Activated T-helper 1 cell treated with anti-CD3 and anti-CD28 coated beads, Interleukin-2, amount 50 U/mL, for 16 hours (primary cell): ENCODE data around the gene EYS.

ENCODE experiments used
- DNase-seq, 2 donors: peaks; one replicate each; pipeline ENCODE4 v3.0.0-alpha.2; 2020; ENCODE audit warnings: low read depth in 1 of 2, low spot score in 1 of 2

Gene EYS

DNA sequence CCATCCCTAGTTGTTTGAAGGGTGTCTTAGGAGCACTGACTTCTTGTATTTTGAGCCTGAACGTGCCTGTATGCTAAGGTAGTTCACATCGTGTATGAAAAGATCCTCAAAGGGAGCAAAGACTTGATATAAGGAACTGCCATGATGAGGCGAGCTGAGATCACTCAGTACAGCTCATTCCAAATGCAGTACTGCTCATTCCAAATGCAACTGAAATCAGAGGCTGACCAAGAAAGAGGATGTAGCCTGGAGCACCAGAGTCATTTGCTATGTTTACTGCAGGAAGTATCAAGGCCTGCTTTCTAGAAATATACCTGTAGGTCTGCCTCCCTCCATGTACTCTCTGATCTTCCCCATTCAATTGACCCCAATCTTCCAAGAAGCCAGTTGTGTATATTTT is 832.2 kb downstream of the EYS start:
- DNase-seq: no peak

DNA sequence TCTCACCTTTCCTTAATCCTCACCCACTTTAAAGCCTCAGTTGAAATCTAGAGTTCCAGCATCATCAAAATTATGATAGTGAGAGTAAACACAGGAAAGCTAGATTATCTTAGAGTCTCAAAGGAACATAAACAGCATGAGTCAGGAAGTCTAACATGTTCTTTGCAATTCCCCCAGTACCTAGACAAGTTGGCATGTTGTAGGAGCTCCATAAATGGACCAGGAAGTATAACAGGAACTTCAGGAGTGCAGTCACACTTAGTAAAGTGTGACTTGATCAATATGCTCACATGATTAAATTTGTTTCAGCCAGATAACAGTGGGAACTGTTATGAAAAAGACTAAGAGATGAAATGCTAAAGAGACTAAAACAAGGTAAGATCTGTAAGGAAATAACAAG is 834.4 kb downstream of the EYS start:
- DNase-seq: no peak

DNA sequence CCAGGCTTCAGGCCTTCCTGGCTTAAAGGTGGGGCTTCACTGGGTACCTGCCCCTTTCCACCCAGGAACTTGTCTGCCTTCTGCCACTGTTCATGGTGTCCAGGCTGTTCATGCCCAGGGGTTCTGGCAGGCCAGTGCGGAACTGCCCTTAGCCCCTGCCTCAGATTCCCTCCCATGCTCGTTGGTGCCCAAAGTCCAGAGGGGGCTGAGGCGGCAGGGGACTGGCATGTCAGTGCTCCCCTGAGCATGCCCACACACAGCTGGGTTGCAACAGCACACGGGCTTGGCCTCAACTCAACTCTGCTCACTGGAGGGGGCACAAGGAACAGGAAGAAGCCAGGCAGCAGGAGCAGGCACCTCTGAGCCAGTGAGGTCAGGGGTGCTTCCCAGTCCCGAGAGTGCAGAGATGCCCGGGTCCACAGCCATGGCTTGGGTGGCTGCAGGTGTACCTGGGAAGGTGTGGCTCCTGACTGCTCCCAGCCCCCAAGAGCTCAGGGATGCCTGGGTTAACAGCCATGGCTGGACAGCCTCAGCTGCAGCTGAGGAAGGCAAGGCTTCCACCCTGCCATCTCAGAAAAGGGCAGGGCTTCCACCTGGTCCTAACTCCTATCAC is 845.9 kb downstream of the EYS start:
- DNase-seq: no peak

DNA sequence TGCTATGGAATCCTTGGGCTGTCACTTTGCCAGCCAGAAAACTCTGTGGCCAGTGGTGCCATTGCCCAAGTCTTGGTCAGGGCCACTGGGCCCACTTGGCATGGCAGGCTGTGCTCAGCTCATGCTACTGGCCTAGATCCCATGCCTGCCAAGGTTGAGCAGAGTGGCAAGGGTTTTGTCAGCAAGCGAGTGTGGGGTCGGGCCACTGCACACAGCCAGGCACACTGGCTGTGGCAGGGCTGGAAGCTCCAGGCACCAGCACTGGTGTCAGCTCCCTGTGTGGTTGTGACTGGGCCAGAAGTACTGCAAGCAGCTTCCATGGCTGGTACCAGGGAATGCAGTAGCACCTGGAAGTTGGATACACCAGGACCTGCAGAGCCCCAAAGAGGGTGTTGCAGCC is 846.8 kb downstream of the EYS start:
- no peak for DNase-seq

DNA sequence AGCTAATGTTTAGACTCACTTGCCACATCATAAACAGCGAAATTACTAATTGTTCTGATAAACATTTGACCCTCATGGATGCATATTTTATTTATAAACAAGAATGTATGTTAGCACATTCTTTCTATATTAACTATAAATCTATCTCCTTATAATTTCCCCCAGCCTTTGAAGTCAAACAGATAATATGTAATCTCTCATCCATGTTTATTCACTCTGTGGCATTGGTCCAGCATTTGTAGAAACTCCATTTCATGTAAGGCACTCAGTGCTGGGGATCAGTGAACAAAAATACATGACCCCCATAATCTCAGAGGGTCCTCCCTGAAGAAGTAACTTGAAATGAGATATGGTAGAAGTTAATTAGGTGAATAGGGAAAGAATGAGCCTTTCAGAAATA is 856.9 kb downstream of the EYS start:
- DNase-seq: no peak

DNA sequence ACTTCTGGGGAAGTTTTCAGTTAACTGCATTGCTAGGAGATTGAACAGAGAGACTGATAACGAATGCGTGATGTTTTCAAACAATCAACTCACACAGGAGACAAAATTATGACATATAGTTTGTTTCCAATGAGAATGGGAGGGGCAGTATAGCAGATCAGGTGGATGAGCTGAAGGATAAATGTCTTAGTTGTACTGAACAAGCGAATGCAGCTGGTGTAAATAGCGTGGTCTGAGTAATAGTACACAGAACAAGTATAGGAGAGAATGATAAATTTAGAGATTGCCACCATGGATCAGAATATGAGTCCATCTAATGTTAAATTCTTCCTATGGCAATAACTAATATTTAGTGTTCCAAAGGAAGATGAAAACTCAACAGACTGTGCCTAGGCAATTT is 858.6 kb downstream of the EYS start:
- DNase-seq: no peak

DNA sequence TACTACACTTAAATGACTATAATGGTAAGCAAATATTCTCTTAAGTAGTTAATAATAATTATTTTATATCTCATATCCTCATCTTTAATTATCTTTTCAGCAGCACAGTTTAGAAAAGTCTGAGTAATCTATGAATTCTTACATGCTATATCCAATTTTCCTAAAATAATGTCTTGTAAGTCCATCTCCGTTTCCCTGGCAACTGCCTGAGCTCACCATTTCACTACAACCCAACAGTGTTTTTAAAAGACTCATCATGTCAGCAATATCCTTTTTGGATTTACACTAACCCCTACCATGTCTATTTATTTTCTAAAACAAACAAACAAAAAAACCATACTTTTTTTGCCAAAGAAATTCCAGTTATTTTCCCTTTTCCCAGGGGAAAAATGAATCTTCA is 859.6 kb downstream of the EYS start:
- DNase-seq: no peak

DNA sequence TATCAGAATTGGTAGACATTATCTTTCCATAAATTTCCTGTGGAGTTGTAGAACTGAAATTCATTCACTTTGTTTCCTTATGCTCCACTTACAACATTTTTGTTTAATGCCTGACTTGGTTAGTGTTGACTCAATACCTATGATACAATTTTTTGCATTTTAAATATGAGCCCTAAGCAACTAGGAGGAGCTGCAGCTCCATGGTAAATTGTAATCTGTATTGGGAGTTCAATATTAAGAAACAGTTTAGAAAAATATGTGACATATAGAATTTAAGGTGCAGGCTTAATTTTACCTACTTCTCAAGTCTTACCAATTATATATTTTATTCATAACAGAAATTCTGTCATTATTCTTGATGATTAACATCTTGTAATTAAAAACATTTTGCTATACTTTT is 868.3 kb downstream of the EYS start:
- no peak for DNase-seq

DNA sequence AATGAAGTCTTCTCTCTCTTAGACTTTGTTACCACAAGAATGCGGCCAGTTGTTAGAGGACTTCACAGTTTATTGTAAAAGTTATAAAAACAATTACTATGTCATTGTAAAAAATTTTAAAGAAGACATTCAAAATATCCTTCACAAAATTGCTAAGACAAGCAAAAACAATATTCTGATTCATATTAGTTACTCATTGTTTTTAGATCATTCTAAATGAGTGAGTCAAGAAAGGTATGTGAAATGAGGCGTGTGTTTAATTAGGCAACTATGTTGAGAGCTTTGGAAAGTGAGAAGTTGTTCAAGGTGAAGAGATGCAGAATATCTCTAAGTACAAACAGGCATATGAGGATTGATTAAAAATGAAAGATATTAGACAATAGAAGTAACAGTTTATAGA is 875.3 kb downstream of the EYS start:
- no peak for DNase-seq

DNA sequence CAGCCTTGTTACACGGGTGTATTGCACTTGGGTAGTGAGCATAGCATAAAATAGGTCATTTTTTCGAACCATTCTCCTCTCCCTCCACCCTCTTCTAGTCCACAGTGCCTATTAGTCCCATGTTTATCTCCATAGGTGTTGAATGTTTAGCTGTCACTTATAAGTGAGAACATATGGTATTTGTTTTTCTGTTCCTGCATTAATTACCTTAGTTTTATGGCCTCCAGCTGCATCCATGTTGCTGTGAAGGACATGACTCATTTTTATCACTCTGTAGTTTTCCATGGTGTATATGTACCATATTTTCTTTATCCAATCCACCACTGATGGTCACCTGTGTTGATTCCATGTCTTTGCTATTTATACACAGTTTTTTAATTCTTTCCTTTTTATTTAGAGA is 889.5 kb downstream of the EYS start:
- no peak for DNase-seq

DNA sequence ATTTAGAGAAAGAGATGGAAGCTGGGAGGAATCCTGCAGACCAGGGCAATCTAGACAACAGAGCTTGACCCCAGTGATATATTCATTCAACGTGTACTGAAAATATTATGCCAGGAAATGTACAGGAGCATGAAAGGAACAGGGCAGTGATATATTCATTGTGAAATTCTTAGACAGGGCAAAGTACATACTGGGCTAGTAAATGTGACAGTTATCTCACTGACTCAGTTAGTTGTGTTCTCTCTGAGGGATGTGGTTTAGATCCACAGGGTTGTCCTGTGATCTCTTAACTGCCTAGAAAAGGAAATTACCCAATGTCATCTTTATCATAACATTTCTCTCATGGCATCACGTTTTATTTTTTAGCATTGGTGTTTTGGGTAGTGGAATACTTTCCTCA is 891.3 kb downstream of the EYS start:
- DNase-seq: no peak

DNA sequence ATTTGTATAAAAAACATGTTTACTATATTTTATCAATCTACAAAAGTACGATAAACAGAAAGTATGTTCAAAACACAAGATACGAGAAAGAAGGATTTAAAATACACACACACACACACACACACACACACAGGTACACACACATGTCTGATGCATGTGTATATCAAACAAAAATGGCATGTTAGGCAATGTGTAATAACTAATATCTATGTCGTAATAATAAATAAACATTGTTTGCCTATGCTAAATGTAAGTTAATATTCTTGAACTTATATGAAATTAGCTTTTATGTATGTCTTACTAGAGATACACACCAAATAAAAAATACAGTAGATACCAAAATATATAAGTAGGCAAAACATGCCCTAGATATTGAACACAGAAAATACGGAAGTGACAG is 894.9 kb downstream of the EYS start:
- DNase-seq: no peak

DNA sequence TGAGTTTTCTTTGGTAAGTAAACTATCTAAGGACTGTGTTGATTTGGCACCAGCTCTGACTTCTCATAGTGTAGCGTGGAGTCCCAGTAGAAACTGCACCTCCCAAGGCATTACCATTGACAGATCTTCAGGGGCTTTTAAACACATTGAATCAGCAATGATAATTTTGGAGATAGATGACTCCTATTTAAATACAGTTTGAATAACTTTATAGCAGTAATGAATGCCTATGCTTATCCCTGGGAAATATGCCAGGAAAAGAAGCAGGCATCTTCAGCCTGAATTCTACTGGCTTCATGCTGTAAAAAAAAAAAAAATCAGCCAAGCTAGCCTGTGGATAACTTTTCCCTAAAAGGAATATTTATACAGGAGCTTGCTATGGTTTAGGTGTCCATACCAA is 895.9 kb downstream of the EYS start:
- no peak for DNase-seq

DNA sequence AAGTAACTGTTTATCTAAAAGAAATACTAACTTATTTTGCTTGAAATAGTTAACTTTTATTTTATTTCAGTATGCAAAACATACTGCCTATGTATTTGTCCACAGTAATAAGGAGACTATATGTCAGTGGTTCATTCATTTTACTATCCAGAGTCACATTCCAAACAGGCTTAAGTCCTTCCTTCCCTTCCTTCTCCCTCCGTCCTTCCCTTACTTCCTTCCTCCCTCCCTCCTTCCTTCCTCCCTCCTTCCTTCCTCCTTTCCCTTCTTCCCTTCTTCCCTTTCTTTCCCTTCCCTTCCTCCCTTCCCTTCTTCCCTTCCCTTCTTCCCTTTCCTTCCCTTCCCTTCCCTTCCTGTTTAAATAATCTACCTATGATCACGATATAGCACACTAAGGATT is 899.2 kb downstream of the EYS start:
- DNase-seq: no peak

DNA sequence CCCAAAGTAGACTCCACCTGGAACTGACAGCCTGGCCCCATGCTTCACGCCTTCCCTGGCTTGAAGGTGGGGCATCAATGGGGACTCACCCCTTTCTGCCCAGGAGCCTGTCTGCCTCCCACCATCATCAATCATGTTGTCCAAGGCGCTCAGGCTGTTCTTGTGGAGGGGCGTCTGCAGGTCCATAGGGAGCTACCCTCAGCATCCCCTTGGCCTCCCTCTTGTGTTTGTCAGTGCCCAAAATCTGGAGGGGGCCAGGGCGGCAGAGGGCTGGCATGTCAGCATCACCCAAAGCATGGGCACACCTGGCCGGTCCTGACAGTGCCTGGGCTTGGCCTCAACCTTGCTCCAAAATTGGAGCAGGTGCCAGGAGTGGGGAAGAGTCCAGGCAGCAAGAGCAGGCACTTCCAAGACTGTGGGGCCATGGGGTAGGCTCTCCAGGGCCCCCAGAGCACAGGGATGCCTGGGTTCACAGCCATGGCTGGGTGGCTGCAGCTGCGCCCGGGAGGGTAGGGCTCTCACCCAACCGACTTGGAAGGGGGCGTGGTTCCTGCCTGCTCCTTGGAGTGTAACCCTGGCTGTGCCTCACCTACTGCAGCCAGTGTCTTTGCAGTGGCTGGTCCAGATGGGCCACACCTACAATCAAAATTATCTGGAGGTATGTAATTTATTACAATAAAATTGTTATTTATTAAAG is 903.4 kb downstream of the EYS start:
- no peak for DNase-seq

DNA sequence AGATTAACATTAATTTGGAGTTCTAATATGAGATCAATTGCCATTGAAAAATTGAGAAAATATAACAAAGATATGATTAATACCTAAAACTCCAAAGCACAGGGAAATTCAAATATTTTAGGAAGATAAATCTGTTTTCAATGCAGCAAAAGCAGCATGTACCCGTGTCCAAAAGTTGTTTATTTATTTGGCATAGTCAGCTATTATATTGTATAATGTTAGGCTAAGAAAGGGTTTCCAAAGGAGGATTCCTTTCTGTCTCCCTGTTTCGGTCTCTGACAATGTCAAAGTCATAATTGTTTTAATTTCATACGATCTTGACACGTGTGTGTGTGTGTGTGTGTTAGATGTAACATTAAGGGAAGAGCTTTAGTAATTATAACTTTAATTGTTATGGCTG is 914.5 kb downstream of the EYS start:
- DNase-seq: no peak

DNA sequence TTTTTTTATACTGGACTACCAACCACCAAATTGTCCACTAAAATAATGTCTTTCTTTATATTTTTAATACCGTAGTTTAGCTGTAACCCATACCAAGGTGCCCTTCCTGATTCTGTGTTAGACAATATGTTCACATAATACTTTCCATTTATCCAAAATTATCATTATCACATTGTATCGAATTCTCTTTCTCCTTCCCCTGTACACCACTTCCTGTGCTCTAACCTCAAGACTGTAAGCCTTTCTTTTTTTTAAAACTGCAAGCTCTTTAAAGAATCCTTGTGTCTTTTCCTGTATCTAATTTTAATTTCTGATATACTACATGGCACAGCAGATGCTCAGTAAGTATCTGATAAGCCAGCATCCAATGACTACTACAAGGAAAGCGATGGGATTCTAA is 917.5 kb downstream of the EYS start:
- no peak for DNase-seq

DNA sequence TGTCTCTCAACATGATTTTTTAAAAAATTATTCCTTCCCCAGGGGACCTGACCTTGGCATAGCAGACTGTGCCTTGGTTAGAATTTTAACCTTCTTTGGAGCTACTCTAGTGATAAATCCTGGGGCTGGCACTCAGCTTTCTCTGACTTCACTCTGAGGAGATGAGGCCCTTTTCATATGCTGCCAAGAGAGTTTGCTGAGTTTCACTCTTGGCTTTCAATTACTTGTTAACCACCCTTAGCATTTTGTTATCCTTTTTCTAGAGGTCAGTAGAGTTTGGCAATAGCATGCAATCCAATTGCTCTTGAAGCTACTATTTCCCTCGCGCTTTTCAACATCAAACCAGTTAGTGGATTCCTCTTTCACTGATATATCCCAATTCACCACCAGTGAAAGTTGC is 920.3 kb downstream of the EYS start:
- DNase-seq: no peak

DNA sequence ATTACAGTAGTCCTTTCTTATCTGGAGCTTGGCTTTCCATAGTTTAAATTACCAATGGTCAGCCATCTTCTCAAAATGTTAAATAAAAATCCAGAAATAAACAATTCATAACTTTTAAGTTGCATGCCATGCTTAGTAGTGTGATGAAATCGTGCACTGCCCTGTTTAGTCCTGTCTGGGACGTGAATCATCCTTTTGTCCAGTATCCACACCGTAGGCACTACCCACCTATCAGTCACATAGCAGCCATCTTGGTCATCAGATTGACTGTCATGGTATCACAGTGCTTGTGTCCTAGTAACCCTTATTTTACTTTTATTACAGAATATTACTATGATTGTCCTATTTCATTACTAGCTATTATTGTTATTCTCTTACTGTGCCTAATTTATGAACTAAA is 924.1 kb downstream of the EYS start:
- no peak for DNase-seq

DNA sequence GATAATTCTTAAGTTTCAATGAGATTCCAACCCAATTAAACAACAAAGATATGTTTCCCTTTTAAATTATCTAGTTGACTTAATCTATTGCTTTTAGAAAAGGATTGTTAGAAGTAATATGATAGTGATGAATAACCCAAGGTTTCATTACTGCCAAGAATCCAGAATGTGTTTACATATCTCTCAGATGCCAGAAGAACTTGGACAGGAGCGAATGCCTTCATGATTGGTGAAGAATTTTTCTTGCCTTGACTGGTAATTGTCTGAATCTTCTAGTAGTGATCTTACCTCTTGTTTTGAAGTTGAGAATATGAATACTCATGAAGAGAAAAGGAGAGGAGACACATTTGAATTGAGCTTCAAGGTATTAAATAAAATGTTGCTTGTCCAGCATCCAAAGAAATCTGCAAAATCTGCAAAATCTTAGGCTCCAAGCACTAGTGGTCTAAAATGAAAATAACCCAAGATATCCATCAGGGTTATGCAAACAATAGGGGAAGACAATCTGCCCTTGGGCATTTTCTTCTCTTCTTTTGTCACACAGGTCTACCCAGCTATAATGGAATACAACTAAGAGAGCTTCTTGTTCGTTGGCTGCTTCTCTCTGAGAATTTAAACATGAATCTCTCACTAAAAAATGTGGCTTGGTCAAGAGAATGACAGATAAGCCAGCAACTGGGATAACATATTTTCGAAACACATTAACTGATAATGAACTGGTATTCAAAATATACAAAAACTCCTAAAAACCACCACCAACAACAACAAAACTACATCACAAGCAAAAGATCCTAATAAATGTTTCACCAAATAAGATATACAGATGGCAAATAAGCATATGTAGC is 928.9 kb downstream of the EYS start:
- no peak for DNase-seq

DNA sequence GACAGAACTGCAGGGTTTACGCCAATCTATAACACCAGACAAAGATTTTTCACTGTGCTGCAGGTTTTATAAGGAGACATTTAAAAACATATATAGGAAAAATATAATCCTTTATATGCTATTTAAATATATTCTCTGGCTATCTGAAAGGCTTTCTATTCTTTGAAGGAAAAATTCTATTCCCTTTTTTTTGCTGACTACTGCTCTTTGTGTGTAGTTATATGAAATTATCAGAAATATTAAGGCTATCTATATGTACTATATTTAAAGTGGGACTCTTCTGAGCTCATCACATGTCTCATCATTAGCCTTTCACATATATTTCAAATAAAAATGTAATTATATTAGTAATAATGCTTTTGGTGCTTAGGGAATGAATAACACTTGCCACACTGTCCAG is 930.7 kb downstream of the EYS start:
- DNase-seq: no peak

DNA sequence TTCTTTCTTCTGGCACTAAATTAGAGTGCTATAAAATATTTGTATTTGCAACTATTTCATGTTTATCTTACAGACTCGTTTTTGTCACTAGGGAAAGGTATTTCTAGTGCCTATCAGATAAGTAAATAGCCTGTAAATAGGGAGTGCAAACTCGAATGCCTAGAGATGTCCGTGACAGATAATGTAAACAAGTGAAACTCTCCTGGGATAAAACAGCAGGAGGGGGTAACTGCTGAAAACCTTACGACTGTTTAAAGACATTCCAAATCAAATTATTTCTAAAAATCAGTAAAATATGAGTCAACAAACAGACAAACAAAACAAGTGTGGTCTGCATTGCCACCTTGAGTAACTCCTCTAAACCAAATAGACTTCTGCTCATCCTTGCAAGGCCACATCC is 932.1 kb downstream of the EYS start:
- no peak for DNase-seq

DNA sequence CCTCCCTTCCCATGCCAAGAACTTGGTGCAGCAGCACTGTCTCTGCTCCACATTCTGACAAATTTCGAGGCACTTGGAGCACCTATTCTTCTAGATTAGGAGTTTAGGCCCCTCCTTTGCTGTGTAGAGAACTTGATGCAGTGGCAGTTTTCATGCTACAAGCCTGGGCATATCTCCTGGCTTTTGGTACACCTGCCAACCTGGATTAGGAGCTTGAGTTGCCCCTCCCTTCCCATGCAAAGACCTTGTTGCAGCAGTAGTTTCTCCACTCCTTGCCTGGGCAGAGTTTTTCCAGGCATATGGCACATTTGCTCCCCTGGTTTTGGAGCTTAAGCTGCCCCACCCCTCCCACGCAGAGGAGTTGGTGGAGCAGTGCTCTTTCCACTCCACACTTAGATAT is 956.1 kb downstream of the EYS start:
- DNase-seq: no peak
